Epithelial cell of esophagus (primary cell): ENCODE measurements around the gene LBX2.
A peak's percentile ranks its signal among the peaks of the same experiment; 100 is the strongest.

Experiments
- DNase-seq: peaks from one replicate; pipeline ENCODE4 v3.0.0; 2010; ENCODE audit warnings: low read depth
- H3K4me3 ChIP-seq: 2 replicates; pipeline ENCODE4 v1.5.1; 2011; ENCODE audit warnings: mild to moderate bottlenecking, low read length, control low read depth
- TF ChIP-seq, protein P1 (sequence below): IDR thresholded peaks from 2 replicates; pipeline ENCODE4 v1.5.1; 2011; ENCODE audit warnings: low read depth, mild to moderate bottlenecking, low read length, control low read depth, inconsistent platforms; ENCODE audit not compliant: insufficient read depth; ENCODE audit errors: missing control alignments

The LBX2 gene

DNA sequence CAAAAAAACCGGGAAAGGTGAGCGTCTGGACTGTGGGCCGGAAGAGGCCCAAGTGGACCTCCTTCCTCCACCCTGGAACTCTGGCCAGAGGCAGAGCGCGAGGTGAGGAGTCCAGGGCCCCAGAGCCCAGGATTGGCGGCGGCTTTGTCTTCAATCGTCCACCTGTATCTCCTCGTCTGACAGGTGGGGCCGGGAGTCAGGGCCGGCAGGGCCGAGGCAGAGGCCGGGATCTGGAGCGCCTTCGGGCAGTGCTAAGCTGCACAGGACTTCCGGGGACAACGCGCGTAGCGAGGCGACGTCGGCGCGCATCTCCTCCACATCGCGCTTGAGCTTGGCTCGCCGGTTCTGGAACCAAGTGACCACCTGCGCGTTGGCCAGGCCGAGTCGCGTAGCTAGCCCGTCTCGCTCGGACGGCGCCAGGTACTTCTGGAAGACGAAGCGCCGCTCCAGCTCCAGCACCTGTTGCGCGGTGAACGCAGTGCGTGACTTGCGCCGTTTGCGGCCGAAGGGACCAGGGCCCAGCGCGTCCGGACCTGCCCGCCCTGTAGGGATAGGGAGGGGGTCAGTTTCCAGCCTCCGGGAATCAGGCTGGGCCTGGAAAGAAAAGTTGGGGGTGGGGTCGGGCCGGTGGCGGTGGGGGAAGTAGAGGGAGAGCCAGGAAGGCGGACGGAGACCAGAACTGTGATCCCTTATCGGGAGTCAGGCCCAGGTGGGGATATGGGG, 1.5 kb downstream of the LBX2 start:
- TF ChIP-seq, protein P1, sequence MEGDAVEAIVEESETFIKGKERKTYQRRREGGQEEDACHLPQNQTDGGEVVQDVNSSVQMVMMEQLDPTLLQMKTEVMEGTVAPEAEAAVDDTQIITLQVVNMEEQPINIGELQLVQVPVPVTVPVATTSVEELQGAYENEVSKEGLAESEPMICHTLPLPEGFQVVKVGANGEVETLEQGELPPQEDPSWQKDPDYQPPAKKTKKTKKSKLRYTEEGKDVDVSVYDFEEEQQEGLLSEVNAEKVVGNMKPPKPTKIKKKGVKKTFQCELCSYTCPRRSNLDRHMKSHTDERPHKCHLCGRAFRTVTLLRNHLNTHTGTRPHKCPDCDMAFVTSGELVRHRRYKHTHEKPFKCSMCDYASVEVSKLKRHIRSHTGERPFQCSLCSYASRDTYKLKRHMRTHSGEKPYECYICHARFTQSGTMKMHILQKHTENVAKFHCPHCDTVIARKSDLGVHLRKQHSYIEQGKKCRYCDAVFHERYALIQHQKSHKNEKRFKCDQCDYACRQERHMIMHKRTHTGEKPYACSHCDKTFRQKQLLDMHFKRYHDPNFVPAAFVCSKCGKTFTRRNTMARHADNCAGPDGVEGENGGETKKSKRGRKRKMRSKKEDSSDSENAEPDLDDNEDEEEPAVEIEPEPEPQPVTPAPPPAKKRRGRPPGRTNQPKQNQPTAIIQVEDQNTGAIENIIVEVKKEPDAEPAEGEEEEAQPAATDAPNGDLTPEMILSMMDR, result no peak
- peak overlapping the region; percentile 40 for H3K4me3 ChIP-seq
- DNase-seq, result no peak

DNA sequence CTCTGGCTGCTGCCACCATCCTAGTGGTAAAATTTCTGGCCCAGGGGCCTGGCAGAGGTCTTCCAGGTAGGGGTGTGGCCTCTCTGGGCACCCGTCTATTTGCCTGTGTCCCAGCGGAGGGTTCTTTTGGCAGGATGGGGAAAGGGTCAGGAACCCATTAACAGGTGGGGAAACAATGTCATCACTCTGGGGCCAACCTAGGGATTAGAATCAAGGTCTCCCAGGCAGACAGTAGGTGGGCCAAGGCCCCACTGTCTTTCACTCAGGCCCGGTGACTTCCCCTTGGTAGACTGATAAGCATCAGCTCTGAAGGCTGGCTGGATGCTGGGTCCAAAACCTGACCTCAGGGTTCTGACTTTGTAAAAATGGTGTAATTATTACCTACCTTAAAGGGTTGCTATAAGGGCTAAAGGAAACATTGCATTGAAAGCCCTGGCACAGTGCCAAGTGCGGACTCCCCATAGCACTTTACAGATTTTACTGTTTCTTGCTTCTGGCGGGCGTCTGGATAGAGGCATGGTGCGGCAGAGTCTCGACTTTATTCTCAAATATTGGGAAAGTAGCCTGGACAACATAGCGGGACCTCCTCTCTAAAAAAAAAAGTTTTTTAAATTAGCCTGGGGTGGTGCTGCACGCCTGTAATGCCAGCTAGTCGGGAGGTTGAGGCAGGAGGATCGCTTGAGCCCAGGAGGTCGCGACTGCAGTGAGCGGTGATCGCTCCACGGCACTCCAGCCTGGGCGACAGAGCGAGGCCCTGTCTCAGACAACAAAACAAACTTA, 2.2 kb downstream of the LBX2 start:
- no peak overlapping the region for H3K4me3 ChIP-seq
- DNase-seq, result no peak
- TF ChIP-seq, protein P1, result no peak

- no peak overlapping the region for H3K4me3 ChIP-seq
- TF ChIP-seq, protein P1, result no peak
- DNase-seq, result no peak
Observed at GRCh38 chr2:74495440-74495839, 4.0 kb downstream of the LBX2 start.

GRCh38 chr2:74493546-74493945, 5.9 kb downstream of the LBX2 start:
- DNase-seq, result no peak
- TF ChIP-seq, protein P1, result no peak

DNA sequence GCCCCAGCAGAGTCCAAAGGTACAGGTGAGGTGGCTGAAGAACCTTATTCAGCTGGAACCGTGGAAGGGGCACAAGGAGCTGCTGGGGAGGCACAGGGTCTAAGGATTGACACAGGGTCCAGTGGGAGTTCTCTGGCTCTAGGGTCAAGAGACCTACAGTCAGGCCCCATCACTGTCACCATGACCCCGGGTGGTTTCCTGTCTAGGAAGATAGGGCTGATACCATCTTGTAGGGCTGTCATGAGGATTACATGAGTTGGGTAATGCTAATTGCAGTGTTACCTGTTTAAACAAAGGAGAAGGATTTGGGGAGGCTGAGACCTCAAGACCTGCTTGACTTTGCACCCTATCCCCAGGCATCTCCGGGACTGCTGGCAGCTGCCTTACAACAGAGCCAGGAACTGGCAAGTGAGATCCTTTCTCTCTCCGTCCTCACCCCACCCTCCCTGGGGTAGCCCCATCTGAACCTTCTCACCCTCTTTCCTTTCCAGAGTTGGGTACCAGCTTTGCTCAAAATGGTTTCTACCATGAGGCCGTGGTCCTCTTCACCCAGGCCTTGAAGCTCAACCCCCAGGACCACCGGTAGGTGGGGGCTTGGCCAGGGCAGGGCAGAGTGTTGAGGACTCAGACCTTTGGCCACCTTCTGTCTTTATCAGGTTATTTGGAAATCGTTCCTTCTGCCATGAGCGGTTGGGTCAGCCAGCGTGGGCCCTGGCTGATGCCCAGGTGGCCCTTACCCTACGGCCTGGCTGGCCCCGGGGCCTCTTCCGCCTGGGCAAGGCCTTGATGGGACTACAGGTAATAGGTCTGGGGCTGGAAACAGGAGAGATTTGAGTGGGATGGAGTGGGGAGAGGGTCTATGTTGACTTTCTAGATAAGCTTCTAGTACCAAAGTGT, 7.5 kb downstream of the LBX2 start:
- DNase-seq, result no peak
- TF ChIP-seq, protein P1, result no peak

More at GRCh38 chr2:74493546-74493945, 5.9 kb downstream of the LBX2 start:
- no peak overlapping the region for H3K4me3 ChIP-seq

DNA sequence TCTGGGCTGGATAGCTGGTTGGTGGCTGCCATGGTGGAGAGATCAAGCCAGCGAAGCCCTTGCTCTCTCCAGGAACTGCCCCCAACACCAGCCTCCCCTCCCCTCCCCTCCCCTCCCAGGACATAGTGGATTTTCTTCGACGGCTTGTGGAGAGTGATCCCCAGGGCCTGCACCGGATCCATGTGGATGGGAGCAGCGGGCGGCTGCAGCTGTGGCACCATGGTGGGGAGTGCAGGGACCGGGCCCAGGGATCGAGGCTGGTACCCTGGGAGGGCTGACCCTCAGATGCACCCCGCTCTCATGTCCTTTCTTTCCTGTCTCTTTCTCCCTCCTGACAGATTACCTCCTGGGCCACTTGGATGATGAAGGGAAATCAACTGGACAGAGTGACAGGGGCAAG, 9.5 kb downstream of the LBX2 start:
- H3K4me3 ChIP-seq, result no peak overlapping the region
- TF ChIP-seq, protein P1, result no peak
- DNase-seq, result no peak

More for the DNA sequence above, 7.5 kb downstream of the LBX2 start:
- H3K4me3 ChIP-seq, result no peak overlapping the region
